Spleen (tissue), 11 donors: ENCODE measurements around the gene DNAH6. TPM values are rescaled to one million over a fixed set of nuclear protein-coding genes. Genes with fewer than 3 reads are reported as not detected.

Experiments used
- DNase-seq: peaks from one replicate; pipeline ENCODE4 v3.0.0-alpha.2; 2020
- H3K27ac ChIP-seq, 8 donors: fragments of 200-600 bp; sonication (generic) in 7 of 8; 1 replicate in 4 of 8; 2 replicates in 4 of 8; pipeline versions ENCODE4 v1.5.0 to v1.8.0; 2016 to 2021; ENCODE audit warnings: inconsistent platforms in 4 of 8, mild to moderate bottlenecking in 4 of 8, moderate library complexity in 1 of 8
- H3K27me3 ChIP-seq, 7 donors: fragments of 200-600 bp; sonication (generic) in 6 of 7; replicated peaks in 1 of 7; 1 replicate in 4 of 7; 2 replicates in 3 of 7; pipeline versions ENCODE4 v1.5.0 to v1.8.0; 2016 to 2021; ENCODE audit warnings: inconsistent platforms in 3 of 7, mild to moderate bottlenecking in 1 of 7
- H3K36me3 ChIP-seq, 6 donors: fragments of 200-600 bp; sonication (generic) in 5 of 6; 1 replicate in 4 of 6; 2 replicates in 2 of 6; pipeline versions ENCODE4 v1.5.0 to v1.8.0; 2016 to 2021; ENCODE audit warnings: inconsistent platforms in 2 of 6
- H3K4me1 ChIP-seq, 6 donors: fragments of 200-600 bp; sonication (generic) in 5 of 6; 1 replicate in 3 of 6; 2 replicates in 3 of 6; pipeline versions ENCODE4 v1.5.0 to v1.8.0; 2016 to 2021; ENCODE audit warnings: inconsistent platforms in 3 of 6
- H3K4me3 ChIP-seq, 8 donors: fragments of 200-600 bp; sonication (generic) in 7 of 8; 1 replicate in 4 of 8; 2 replicates in 4 of 8; pipeline versions ENCODE4 v1.5.0 to v1.8.0; 2016 to 2021; ENCODE audit warnings: inconsistent platforms in 4 of 8, mild to moderate bottlenecking in 4 of 8, moderate library complexity in 2 of 8
- H3K9me3 ChIP-seq, 8 donors: fragments of 200-600 bp; sonication (generic) in 7 of 8; 1 replicate in 4 of 8; 2 replicates in 4 of 8; pipeline versions ENCODE4 v1.5.0 to v1.8.0; 2016 to 2021; ENCODE audit warnings: inconsistent platforms in 4 of 8
- CTCF ChIP-seq, 11 experiments: fragments of 200-600 bp in 7 of 11; fragments of 450-650 bp in 4 of 11; sonication (generic) in 4 of 11; IDR thresholded peaks in 8 of 11; conservative IDR thresholded peaks in 3 of 11; 1 replicate in 7 of 11; 2 replicates in 4 of 11; pipeline versions ENCODE4 v1.4.0 to v1.8.0; 2016 to 2021; ENCODE audit warnings: antibody characterized with exemption in 11 of 11, inconsistent platforms in 4 of 11, mild to moderate bottlenecking in 1 of 11
- POLR2A ChIP-seq, 3 donors: fragments of 450-650 bp; IDR thresholded peaks; one replicate each; pipeline ENCODE4 v1.5.1; 2017; ENCODE audit warnings: antibody characterized with exemption in 3 of 3, mild to moderate bottlenecking in 1 of 3
- POLR2AphosphoS5 ChIP-seq, 3 donors: sonication (generic); formaldehyde crosslinking; IDR thresholded peaks; one replicate each; pipeline ENCODE4 v1.5.1; 2017; ENCODE audit warnings: antibody characterized with exemption in 3 of 3
- WGBS, 5 donors: extraction: QIAGEN DNeasy Blood & Tissue Kit in 3 of 5; methylation state at CpG; one replicate each; pipeline versions ENCODE4 v1.1.5 to v1.1.7; 2013 to 2018; 5-methylcytosine and 5-hydroxymethylcytosine counted together
- intact Hi-C: fragments of 100-400 bp; cut with DNase I; formaldehyde crosslinking; loops from one replicate; pipeline ENCODE4 v1.15.0; 2023; ENCODE audit warnings: low total_unique reads
- polyA plus RNA-seq, 3 donors: library from polyadenylated mRNA; stranded (reverse); fragments of 200-250 nt; gene quantifications; one replicate each; pipeline ENCODE4 v1.2.1, GENCODE V29; 2013
- total RNA-seq, 7 donors: library from RNA; depleted of rRNA in 3 of 7; stranded (reverse); fragments of >200 nt in 3 of 7; fragmentation: NEBNext Ultra II Directional in 4 of 7; extraction: Animal tissue kit (Norgen Biotek cat#: 25700) in 4 of 7; gene quantifications; one replicate each; pipeline versions ENCODE4 v1.1.0 to v1.2.1, GENCODE V29; 2016 to 2021
- donor health status: healthy with polysubstance abuse.
- donor health status: DM: no; HTN: no; CAD: no; lungs with moderate emphysema.
- donor health status: DM: no; HTN: no; CAD: no.
- donor health status: Bipolar disorder and iron deficiency.
- donor health status: healthy.
- donor health status: DM: no; HTN: no; CAD: no.
- donor health status: DM: yes; HTN: yes; CAD: no.

The DNAH6 gene
- total and polyA plus RNA-seq, 10 donors, result 0.02 to 1.1 (median 0.43) TPM; not detected in 1

- Histone ChIP-seq H3K27ac (no peak overlapping the region), H3K9me3 (peaks cover 0 to 10% (median 2%) of the 10 kb centered on the region in 8 donors), H3K36me3 (no peaks in the 10 kb centered on the region), H3K27me3 (peaks cover 0 to 7% (median 0%) of the 10 kb centered on the region in 7 donors), H3K4me3 (no peak overlapping the region), H3K4me1 (peaks cover 0 to 14% (median 7%) of the 10 kb centered on the region in 6 donors)
- DNase-seq, result no peak
- intact Hi-C loops, result no loop called here
- no peak for TF ChIP-seq POLR2AphosphoS5 (IDR thresholded peaks at IDR 0.05)
- no peak for TF ChIP-seq POLR2A (IDR thresholded peaks at IDR 0.05)
- no peak for TF ChIP-seq CTCF (IDR thresholded peaks at IDR 0.05 in 8 of 11, conservative IDR thresholded peaks at IDR 0.05 in 3 of 11)
Measured at GRCh38 chr2:84519332-84519957, 3.1 kb downstream of the DNAH6 start.

GRCh38 chr2:84526562-84526961 lies 10.3 kb downstream of the DNAH6 start:
- Histone ChIP-seq H3K9me3 (peaks cover 0 to 5% (median 0%) of the 10 kb centered on the region in 8 donors), H3K4me1 (no peaks in the 10 kb centered on the region), H3K27ac (no peak overlapping the region), H3K4me3 (no peak overlapping the region), H3K27me3 (no peaks in the 10 kb centered on the region), H3K36me3 (no peaks in the 10 kb centered on the region)
- TF ChIP-seq CTCF (IDR thresholded peaks at IDR 0.05 in 8 of 11, conservative IDR thresholded peaks at IDR 0.05 in 3 of 11) (no peak), POLR2A (IDR thresholded peaks at IDR 0.05) (no peak), POLR2AphosphoS5 (IDR thresholded peaks at IDR 0.05) (no peak)
- no peak for DNase-seq
- WGBS, 5 donors, result 56 to 78% (median 63%) methylated on average over 1 of the region's 1 CpG
- intact Hi-C loops, result no loop called here

- H3K36me3 ChIP-seq, result no peaks in the 10 kb centered on the region
- intact Hi-C loops, result no loop called here
- H3K4me1 ChIP-seq, result no peaks in the 10 kb centered on the region
- H3K4me3 ChIP-seq, result no peak overlapping the region
- WGBS, 5 donors, result 75 to 85% (median 80%) methylated on average over 4 of the region's 4 CpGs
- H3K27me3 ChIP-seq, result no peaks in the 10 kb centered on the region
- no peak for DNase-seq
- TF ChIP-seq POLR2A (IDR thresholded peaks at IDR 0.05) (no peak), CTCF (IDR thresholded peaks at IDR 0.05 in 8 of 11, conservative IDR thresholded peaks at IDR 0.05 in 3 of 11) (no peak), POLR2AphosphoS5 (IDR thresholded peaks at IDR 0.05) (no peak)
- no peak overlapping the region for H3K27ac ChIP-seq
- H3K9me3 ChIP-seq, result peaks cover 0 to 4% (median 0%) of the 10 kb centered on the region in 8 donors
Measured at GRCh38 chr2:84527137-84528129, 11.1 kb downstream of the DNAH6 start.

- WGBS, 5 donors, result 76 to 86% (median 81%) methylated on average over 1 of the region's 1 CpG
- H3K27me3 ChIP-seq, result no peaks in the 10 kb centered on the region
Measured at GRCh38 chr2:84532291-84532690, 16.0 kb downstream of the DNAH6 start.

More at GRCh38 chr2:84532291-84532690, 16.0 kb downstream of the DNAH6 start:
- Histone ChIP-seq H3K9me3 (no peaks in the 10 kb centered on the region), H3K36me3 (no peaks in the 10 kb centered on the region), H3K27ac (no peak overlapping the region), H3K4me1 (no peaks in the 10 kb centered on the region), H3K4me3 (no peak overlapping the region)
- intact Hi-C loops, result no loop called here
- DNase-seq, result no peak
- no peak for TF ChIP-seq CTCF (IDR thresholded peaks at IDR 0.05 in 8 of 11, conservative IDR thresholded peaks at IDR 0.05 in 3 of 11)
- TF ChIP-seq POLR2AphosphoS5 (IDR thresholded peaks at IDR 0.05), result no peak
- TF ChIP-seq POLR2A (IDR thresholded peaks at IDR 0.05), result no peak
